ENCODE results near the gene MIB1.

Gene MIB1

GRCh38 chr18:21741312-21741561 is 645 bp downstream of the MIB1 start:
- TF ChIP-seq ARNTL (CRISPR knock-in tag; IDR thresholded peaks at IDR 0.05; ENCODE audit: borderline replicate concordance, low read depth), result no peak
- TF ChIP-seq ZC3H10 (CRISPR knock-in tag; IDR thresholded peaks at IDR 0.05), result no peak
- no peak for TF ChIP-seq SNAI2 (CRISPR knock-in tag; IDR thresholded peaks at IDR 0.05)
- TF ChIP-seq ISL1 (CRISPR knock-in tag; IDR thresholded peaks at IDR 0.05), result no peak
- no peak for TF ChIP-seq BACH2 (CRISPR knock-in tag; IDR thresholded peaks at IDR 0.05; ENCODE audit: borderline replicate concordance)
- TF ChIP-seq PPARA (CRISPR knock-in tag; IDR thresholded peaks at IDR 0.05; ENCODE audit: borderline replicate concordance), result no peak
- ATAC-seq, result no peak

GRCh38 chr18:21741562-21742314 is 1.1 kb downstream of the MIB1 start:
- TF ChIP-seq CSRNP3 (CRISPR knock-in tag; IDR thresholded peaks at IDR 0.05), result no peak
- no peak for TF ChIP-seq ZFP3 (CRISPR knock-in tag; IDR thresholded peaks at IDR 0.05)
- TF ChIP-seq TCF4 (CRISPR knock-in tag; IDR thresholded peaks at IDR 0.05; ENCODE audit: borderline replicate concordance), result 0 out of 2 replicates have a peak, but pooled peaks have one; percentile 8
- TF ChIP-seq CREB5 (CRISPR knock-in tag; IDR thresholded peaks at IDR 0.05; ENCODE audit: low read depth), result no peak
- peak; percentile 4; the same call in 1 of the 3 replicates for ATAC-seq

- TF ChIP-seq ESRRG (CRISPR knock-in tag; IDR thresholded peaks at IDR 0.05), result no peak
- TF ChIP-seq ZNF8 (CRISPR knock-in tag; IDR thresholded peaks at IDR 0.05), result no peak
- no peak for TF ChIP-seq ARNTL (CRISPR knock-in tag; IDR thresholded peaks at IDR 0.05; ENCODE audit: borderline replicate concordance, low read depth)
- TF ChIP-seq RARB (CRISPR knock-in tag; IDR thresholded peaks at IDR 0.05), result no peak
- TF ChIP-seq BACH2 (CRISPR knock-in tag; IDR thresholded peaks at IDR 0.05; ENCODE audit: borderline replicate concordance), result no peak
- TF ChIP-seq SNAI2 (CRISPR knock-in tag; IDR thresholded peaks at IDR 0.05), result no peak
- TF ChIP-seq ZFP3 (CRISPR knock-in tag; IDR thresholded peaks at IDR 0.05), result no peak
- TF ChIP-seq ZC3H10 (CRISPR knock-in tag; IDR thresholded peaks at IDR 0.05), result no peak
- no peak for TF ChIP-seq ISL1 (CRISPR knock-in tag; IDR thresholded peaks at IDR 0.05)
- no peak for TF ChIP-seq GLIS3 (CRISPR knock-in tag; IDR thresholded peaks at IDR 0.05)
- TF ChIP-seq, protein P1, sequence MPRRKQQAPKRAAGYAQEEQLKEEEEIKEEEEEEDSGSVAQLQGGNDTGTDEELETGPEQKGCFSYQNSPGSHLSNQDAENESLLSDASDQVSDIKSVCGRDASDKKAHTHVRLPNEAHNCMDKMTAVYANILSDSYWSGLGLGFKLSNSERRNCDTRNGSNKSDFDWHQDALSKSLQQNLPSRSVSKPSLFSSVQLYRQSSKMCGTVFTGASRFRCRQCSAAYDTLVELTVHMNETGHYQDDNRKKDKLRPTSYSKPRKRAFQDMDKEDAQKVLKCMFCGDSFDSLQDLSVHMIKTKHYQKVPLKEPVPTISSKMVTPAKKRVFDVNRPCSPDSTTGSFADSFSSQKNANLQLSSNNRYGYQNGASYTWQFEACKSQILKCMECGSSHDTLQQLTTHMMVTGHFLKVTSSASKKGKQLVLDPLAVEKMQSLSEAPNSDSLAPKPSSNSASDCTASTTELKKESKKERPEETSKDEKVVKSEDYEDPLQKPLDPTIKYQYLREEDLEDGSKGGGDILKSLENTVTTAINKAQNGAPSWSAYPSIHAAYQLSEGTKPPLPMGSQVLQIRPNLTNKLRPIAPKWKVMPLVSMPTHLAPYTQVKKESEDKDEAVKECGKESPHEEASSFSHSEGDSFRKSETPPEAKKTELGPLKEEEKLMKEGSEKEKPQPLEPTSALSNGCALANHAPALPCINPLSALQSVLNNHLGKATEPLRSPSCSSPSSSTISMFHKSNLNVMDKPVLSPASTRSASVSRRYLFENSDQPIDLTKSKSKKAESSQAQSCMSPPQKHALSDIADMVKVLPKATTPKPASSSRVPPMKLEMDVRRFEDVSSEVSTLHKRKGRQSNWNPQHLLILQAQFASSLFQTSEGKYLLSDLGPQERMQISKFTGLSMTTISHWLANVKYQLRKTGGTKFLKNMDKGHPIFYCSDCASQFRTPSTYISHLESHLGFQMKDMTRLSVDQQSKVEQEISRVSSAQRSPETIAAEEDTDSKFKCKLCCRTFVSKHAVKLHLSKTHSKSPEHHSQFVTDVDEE (CRISPR knock-in tag; IDR thresholded peaks at IDR 0.05), result no peak
- no peak for ATAC-seq
Observed at GRCh38 chr18:21742315-21742687, 1.7 kb downstream of the MIB1 start.

- TF ChIP-seq RARB (CRISPR knock-in tag; IDR thresholded peaks at IDR 0.05), result no peak
- TF ChIP-seq ARNTL (CRISPR knock-in tag; IDR thresholded peaks at IDR 0.05; ENCODE audit: borderline replicate concordance, low read depth), result no peak
- TF ChIP-seq, protein P1 (CRISPR knock-in tag; IDR thresholded peaks at IDR 0.05), result no peak
- no peak for TF ChIP-seq ZFP30 (CRISPR knock-in tag; IDR thresholded peaks at IDR 0.05)
- no peak for TF ChIP-seq PPARA (CRISPR knock-in tag; IDR thresholded peaks at IDR 0.05; ENCODE audit: borderline replicate concordance)
- no peak for TF ChIP-seq TOX (CRISPR knock-in tag; IDR thresholded peaks at IDR 0.05; ENCODE audit: borderline replicate concordance)
- no peak for TF ChIP-seq ZNF70 (CRISPR knock-in tag; IDR thresholded peaks at IDR 0.05)
- no peak for TF ChIP-seq ISL1 (CRISPR knock-in tag; IDR thresholded peaks at IDR 0.05)
- TF ChIP-seq ZNF565 (CRISPR knock-in tag; conservative IDR thresholded peaks at IDR 0.05; ENCODE audit: low read depth), result no peak
- no peak for TF ChIP-seq CREB5 (CRISPR knock-in tag; IDR thresholded peaks at IDR 0.05; ENCODE audit: low read depth)
- no peak for TF ChIP-seq ZNF8 (CRISPR knock-in tag; IDR thresholded peaks at IDR 0.05)
- TF ChIP-seq CSRNP3 (CRISPR knock-in tag; IDR thresholded peaks at IDR 0.05), result no peak
- TF ChIP-seq SNAI2 (CRISPR knock-in tag; IDR thresholded peaks at IDR 0.05), result no peak
- no peak for TF ChIP-seq BACH2 (CRISPR knock-in tag; IDR thresholded peaks at IDR 0.05; ENCODE audit: borderline replicate concordance)
- TF ChIP-seq ZC3H10 (CRISPR knock-in tag; IDR thresholded peaks at IDR 0.05), result no peak
- TF ChIP-seq CSDC2 (CRISPR knock-in tag; IDR thresholded peaks at IDR 0.05), result no peak
- no peak for TF ChIP-seq OSR1 (CRISPR knock-in tag; IDR thresholded peaks at IDR 0.05)
- ATAC-seq, result no peak
Observed at GRCh38 chr18:21743166-21743832, 2.7 kb downstream of the MIB1 start.

Measured in SK-N-SH treated with all-trans-retinoic acid at 6 μM for 48 hours (cell line).